Body of pancreas (tissue), 4 donors: ENCODE results near the gene TSSK2. TPM values are rescaled to one million over a fixed set of nuclear protein-coding genes. Genes with fewer than 3 reads are reported as not detected.

Experiments used
- ATAC-seq: fragments of 150-250 bp; one replicate; pipeline ENCODE4 v1.9.1; 2016
- DNase-seq, 4 donors: peaks; one replicate each; pipeline ENCODE4 v3.0.0-alpha.2; 2019
- H3K27ac ChIP-seq, 4 donors: fragments of 200-600 bp; sonication (generic); 1 replicate in 3 of 4; 2 replicates in 1 of 4; pipeline versions ENCODE4 v1.5.1 to v1.6.1; 2016 to 2019; ENCODE audit warnings: mild to moderate bottlenecking in 1 of 4, mixed read lengths in 1 of 4, moderate library complexity in 1 of 4
- H3K27me3 ChIP-seq, 2 donors: fragments of 200-600 bp; sonication (generic); one replicate each; pipeline ENCODE4 v1.6.0; 2016; ENCODE audit warnings: mild to moderate bottlenecking in 1 of 2
- H3K36me3 ChIP-seq, 2 donors: fragments of 200-600 bp; sonication (generic); replicated peaks in 1 of 2; 2 replicates each; pipeline ENCODE4 v1.5.1; 2016; ENCODE audit warnings: low read depth in 2 of 2; ENCODE audit not compliant: insufficient read depth in 1 of 2
- H3K4me1 ChIP-seq: fragments of 200-600 bp; sonication (generic); one replicate; pipeline ENCODE4 v1.6.0; 2016
- H3K4me3 ChIP-seq, 2 donors: fragments of 200-600 bp; sonication (generic); 1 replicate in 1 of 2; 2 replicates in 1 of 2; pipeline ENCODE4 v1.5.1; 2016 to 2019
- H3K9me3 ChIP-seq, 3 donors: fragments of 200-600 bp; sonication (generic); 1 replicate in 2 of 3; 2 replicates in 1 of 3; pipeline ENCODE4 v1.5.1; 2016
- POLR2A ChIP-seq, 3 donors: fragments of 450-650 bp; IDR thresholded peaks; one replicate each; pipeline ENCODE4 v1.6.1; 2016; ENCODE audit warnings: antibody characterized with exemption in 3 of 3, mild to moderate bottlenecking in 2 of 3
- WGBS, 2 donors: methylation state at CpG; one replicate each; pipeline ENCODE4 v1.1.5; 2017; 5-methylcytosine and 5-hydroxymethylcytosine counted together
- intact Hi-C: fragments of 100-400 bp; cut with DNase I; formaldehyde crosslinking; loops from one replicate; pipeline ENCODE4 v1.15.1; 2023
- total RNA-seq, 2 donors: library from RNA; depleted of rRNA; stranded (reverse); fragments of >200 nt; gene quantifications; one replicate each; pipeline ENCODE4 v1.1.0, GENCODE V29; 2016
- TF ChIP-seq, protein P1 (sequence below), 7 experiments: fragments of 450-650 bp in 4 of 7; fragments of 200-600 bp in 3 of 7; sonication (generic) in 3 of 7; IDR thresholded peaks; one replicate each; pipeline ENCODE4 v1.5.1; 2016 to 2019; ENCODE audit warnings: antibody characterized with exemption in 7 of 7

Gene TSSK2
- total RNA-seq, 2 donors from 2014 or later, result 0.33 TPM; not detected in 1

DNA sequence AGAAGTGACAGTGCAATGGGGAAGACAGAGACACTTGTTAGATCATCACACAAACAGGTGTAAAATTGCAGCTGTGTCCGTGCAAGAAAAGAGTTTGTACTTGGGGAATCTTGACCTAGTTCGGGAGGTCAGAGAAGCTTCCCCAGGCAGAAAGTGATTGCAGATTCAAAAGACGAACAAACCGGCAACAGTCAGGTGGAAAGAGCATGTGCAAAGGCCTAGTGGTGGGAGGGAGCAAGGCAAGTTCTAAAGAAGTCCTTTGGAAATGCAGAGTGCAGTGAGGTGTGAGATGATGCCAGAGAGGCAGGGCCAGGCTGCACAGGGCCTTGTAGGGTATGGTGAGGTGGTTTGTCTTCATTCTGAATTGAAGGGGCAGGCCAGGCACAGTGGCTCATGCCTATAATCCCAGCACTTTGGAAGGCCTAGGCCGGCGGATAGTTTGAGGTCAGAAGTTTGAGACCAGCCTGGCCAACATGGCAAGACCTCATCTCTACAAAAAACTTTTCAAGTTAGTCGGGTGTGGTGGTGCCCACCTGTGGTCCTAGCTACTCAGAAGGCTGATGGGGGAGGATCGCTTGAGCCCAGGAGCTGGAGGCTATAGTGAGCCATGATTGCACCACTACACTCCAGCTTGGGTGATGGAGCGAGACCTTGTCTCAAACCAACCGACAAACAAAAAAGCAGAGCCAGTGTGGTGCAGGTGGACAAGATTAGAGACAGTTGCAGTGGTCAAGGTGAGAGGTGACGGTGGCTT, 15.3 kb downstream of the TSSK2 start:
- H3K36me3 ChIP-seq, result peaks cover 0 to 2% of the 10 kb centered on the region in 2 donors
- peaks cover 0 to 9% of the 10 kb centered on the region in 2 donors for H3K27me3 ChIP-seq
- 46 to 69% methylated on average over 10 to 11 of the region's 11 CpGs for WGBS, 2 donors
- no peaks in the 10 kb centered on the region for H3K9me3 ChIP-seq
- TF ChIP-seq, protein P1, sequence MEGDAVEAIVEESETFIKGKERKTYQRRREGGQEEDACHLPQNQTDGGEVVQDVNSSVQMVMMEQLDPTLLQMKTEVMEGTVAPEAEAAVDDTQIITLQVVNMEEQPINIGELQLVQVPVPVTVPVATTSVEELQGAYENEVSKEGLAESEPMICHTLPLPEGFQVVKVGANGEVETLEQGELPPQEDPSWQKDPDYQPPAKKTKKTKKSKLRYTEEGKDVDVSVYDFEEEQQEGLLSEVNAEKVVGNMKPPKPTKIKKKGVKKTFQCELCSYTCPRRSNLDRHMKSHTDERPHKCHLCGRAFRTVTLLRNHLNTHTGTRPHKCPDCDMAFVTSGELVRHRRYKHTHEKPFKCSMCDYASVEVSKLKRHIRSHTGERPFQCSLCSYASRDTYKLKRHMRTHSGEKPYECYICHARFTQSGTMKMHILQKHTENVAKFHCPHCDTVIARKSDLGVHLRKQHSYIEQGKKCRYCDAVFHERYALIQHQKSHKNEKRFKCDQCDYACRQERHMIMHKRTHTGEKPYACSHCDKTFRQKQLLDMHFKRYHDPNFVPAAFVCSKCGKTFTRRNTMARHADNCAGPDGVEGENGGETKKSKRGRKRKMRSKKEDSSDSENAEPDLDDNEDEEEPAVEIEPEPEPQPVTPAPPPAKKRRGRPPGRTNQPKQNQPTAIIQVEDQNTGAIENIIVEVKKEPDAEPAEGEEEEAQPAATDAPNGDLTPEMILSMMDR (IDR thresholded peaks at IDR 0.05), result no peak
- no peak for TF ChIP-seq POLR2A (IDR thresholded peaks at IDR 0.05)
- peaks cover 20% of the 10 kb centered on the region for H3K4me1 ChIP-seq
- DNase-seq (no peak), ATAC-seq (no peak)
- H3K4me3 ChIP-seq, result no peak overlapping the region
- no peak overlapping the region for H3K27ac ChIP-seq
- intact Hi-C loops, result loop anchor here (5.0 kb wide), 1 partner anchor 486 kb away; no protein-coding TSS in a partner anchor

DNA sequence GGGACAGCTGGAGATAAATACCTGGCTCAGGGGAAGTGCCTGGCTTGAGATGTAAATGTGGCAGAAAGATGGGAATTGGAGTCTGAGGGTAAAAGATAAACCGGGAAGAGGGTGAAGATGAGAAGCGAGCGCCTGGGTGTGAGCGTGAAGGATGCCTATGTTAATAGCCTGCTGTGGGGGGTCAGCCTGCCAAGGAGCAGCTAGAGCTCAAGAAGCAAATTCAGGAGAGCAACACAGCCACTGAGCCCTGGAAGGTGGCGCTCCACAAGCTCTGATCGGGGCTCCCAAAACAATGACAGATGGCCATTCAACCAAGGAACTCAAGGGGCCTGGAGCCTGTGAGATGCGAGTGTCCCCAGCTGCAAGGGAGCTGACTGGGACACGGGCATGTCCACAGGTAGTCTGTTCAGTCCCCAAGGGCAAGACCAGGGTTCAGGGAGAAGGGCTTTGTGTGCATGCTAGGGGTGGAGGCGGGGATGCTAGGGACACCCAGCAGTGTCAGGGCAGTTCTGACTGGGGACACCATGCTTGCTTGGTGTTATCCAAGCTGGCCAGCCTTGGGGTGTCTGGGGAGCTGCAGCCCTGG, 16.2 kb downstream of the TSSK2 start:
- Histone ChIP-seq H3K4me3 (no peak overlapping the region), H3K9me3 (no peaks in the 10 kb centered on the region), H3K4me1 (peaks cover 20% of the 10 kb centered on the region), H3K36me3 (no peaks in the 10 kb centered on the region), H3K27me3 (peaks cover 0 to 11% of the 10 kb centered on the region in 2 donors), H3K27ac (no peak overlapping the region)
- intact Hi-C loops, result loop anchor here (5.0 kb wide), 1 partner anchor 485 kb away; no protein-coding TSS in a partner anchor
- no peak for ATAC-seq
- no peak for DNase-seq
- WGBS, 2 donors, result 37 to 39% methylated on average over 4 to 9 of the region's 9 CpGs
- no peak for TF ChIP-seq POLR2A (IDR thresholded peaks at IDR 0.05)
- TF ChIP-seq, protein P1 (IDR thresholded peaks at IDR 0.05), result no peak

DNA sequence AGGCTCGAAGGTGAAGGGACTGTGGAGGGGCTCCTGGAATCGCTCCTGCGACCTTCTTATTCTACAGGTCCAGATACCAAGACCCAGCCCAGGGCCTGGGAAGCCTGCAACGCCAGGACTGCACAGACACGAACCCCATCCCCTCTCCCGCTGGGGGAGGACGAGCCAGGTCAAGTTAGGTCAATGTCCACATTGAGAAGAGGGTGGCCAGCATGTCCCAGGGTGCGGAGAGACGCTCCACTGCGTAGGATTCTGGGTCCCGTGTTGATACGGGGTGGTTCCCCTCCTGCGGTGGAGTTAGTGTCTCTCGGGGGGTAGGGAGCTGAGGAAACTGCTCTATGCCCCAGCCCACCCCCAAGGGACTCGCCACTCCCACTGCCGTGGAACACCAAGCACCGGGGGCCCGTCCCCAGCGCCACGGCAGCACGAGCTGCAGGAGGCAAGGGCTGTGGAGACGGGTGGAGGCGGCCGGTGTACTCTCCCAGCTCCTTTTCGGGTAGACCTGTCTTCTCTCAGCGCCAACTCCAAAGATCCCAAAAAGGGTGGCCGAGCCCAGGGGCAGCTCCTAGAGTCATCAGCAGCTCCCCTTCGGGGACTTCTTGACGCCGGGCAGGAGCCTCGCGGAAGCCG, 17.4 kb downstream of the TSSK2 start:
- intact Hi-C loops, result loop anchor here (5.0 kb wide), 1 partner anchor 484 kb away; no protein-coding TSS in a partner anchor
- H3K36me3 ChIP-seq, result no peaks in the 10 kb centered on the region
- H3K9me3 ChIP-seq, result no peaks in the 10 kb centered on the region
- 25 to 26% methylated on average over 2 to 33 of the region's 33 CpGs for WGBS, 2 donors
- ATAC-seq (no peak), DNase-seq (no peak)
- H3K27me3 ChIP-seq, result peaks cover 0 to 16% of the 10 kb centered on the region in 2 donors
- no peak for TF ChIP-seq POLR2A (IDR thresholded peaks at IDR 0.05)
- TF ChIP-seq, protein P1 (IDR thresholded peaks at IDR 0.05), result no peak
- peaks cover 16% of the 10 kb centered on the region for H3K4me1 ChIP-seq
- H3K27ac ChIP-seq, result no peak overlapping the region
- no peak overlapping the region for H3K4me3 ChIP-seq

DNA sequence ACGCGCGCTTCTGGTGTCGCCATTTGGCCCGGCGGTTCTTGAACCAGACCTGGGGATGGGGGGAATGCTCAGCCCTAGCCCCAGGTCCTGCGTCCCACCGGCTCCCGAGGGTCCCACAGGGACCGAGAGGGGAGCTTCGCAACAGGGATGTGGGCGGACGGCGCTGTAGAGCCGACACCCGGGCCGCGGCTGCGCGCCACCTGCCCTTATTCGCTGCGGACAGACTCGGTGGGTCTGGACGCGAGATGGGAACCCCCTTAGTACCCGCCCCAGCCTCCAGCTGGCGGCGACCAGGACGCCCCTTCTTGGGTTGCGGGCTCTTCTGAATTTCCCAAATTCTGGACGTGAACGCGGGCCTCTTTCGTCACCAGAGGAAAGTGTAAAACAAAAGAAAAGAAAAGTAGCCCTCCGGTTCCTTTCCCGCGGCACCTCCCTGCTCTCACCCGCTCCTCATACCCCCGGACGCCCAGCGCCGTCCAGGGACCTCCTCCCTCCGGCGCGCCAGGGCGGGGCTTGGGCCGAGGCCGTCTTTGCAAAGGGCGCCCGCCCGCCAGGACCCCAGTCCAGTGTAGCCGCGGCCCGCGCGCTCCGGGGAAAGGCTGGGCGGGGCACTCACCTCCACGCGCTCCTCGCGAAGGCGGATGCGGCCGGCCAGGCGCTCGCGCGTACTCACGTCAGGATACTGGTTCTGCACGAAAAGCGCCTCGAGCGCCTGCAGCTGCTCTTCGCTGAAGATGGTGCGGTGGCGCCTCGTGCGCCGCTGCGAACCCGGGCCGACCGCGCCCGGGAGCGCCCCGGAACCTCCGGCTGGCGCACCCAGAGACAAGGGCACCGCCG, 18.2 kb downstream of the TSSK2 start:
- H3K36me3 ChIP-seq, result no peaks in the 10 kb centered on the region
- H3K4me1 ChIP-seq, result peaks cover 9% of the 10 kb centered on the region
- peaks cover 0 to 21% of the 10 kb centered on the region in 2 donors for H3K27me3 ChIP-seq
- DNase-seq (no peak), ATAC-seq (no peak)
- intact Hi-C loops, result loop anchor here (5.0 kb wide), 1 partner anchor 483 kb away; no protein-coding TSS in a partner anchor
- 1 to 4% methylated on average over 17 to 64 of the region's 92 CpGs for WGBS, 2 donors
- H3K4me3 ChIP-seq, result no peak overlapping the region
- H3K9me3 ChIP-seq, result no peaks in the 10 kb centered on the region
- TF ChIP-seq POLR2A (IDR thresholded peaks at IDR 0.05), result no peak
- TF ChIP-seq, protein P1 (IDR thresholded peaks at IDR 0.05), result no peak
- no peak overlapping the region for H3K27ac ChIP-seq
